Measurements from ENCODE around the gene TMOD2. TPM values are rescaled to one million over a fixed set of nuclear protein-coding genes. Genes with fewer than 3 reads are reported as not detected.

The TMOD2 gene
- total RNA-seq, 4 donors from 2014 or later: 14.6 to 24.9 (median 19.5) TPM

DNA sequence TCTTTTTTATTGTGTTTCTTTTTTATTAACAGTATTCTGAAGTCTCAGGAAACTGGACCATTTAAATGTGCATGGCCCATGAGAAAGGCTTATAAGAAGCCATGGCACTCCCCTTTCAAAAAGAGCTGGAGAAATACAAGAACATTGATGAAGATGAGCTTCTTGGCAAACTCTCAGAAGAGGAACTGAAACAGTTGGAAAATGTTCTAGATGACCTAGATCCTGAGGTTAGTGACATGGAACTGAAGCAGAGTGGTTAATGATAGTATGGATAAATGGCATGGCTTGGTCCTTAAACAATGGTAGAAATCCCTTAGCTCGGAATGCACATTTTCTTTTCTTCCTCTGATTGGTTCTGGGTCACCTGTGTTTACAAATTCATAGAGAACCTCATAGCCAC is 14.9 kb downstream of the TMOD2 start:
- no peak overlapping the region for H3K4me3 ChIP-seq
- no peak for DNase-seq (ENCODE audit: extremely low spot score)
- H3K27me3 ChIP-seq: no peaks in the 10 kb centered on the region
- TF ChIP-seq EP300 (IDR thresholded peaks at IDR 0.05): no peak
- TF ChIP-seq, protein P1, sequence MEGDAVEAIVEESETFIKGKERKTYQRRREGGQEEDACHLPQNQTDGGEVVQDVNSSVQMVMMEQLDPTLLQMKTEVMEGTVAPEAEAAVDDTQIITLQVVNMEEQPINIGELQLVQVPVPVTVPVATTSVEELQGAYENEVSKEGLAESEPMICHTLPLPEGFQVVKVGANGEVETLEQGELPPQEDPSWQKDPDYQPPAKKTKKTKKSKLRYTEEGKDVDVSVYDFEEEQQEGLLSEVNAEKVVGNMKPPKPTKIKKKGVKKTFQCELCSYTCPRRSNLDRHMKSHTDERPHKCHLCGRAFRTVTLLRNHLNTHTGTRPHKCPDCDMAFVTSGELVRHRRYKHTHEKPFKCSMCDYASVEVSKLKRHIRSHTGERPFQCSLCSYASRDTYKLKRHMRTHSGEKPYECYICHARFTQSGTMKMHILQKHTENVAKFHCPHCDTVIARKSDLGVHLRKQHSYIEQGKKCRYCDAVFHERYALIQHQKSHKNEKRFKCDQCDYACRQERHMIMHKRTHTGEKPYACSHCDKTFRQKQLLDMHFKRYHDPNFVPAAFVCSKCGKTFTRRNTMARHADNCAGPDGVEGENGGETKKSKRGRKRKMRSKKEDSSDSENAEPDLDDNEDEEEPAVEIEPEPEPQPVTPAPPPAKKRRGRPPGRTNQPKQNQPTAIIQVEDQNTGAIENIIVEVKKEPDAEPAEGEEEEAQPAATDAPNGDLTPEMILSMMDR (IDR thresholded peaks at IDR 0.05): no peak
- no peak for TF ChIP-seq POLR2A (IDR thresholded peaks at IDR 0.05; ENCODE audit: low read depth)
- no peak for TF ChIP-seq POLR2AphosphoS5 (IDR thresholded peaks at IDR 0.05)
- H3K4me1 ChIP-seq: peaks cover 4 to 11% (median 6%) of the 10 kb centered on the region in 4 donors
- 79% methylated on average over 1 of the region's 1 CpG for WGBS
- intact Hi-C loops (cut with DNase I): no loop called here
- H3K9me3 ChIP-seq: no peaks in the 10 kb centered on the region
- no peak overlapping the region for H3K27ac ChIP-seq (replicated peaks in 1 of 4)
- H3K36me3 ChIP-seq: peaks cover 0 to 32% (median 18%) of the 10 kb centered on the region in 4 donors

- TF ChIP-seq POLR2AphosphoS5 (IDR thresholded peaks at IDR 0.05): no peak
- TF ChIP-seq, protein P1 (IDR thresholded peaks at IDR 0.05): no peak
- no peak for TF ChIP-seq POLR2A (IDR thresholded peaks at IDR 0.05; ENCODE audit: low read depth)
- TF ChIP-seq EP300 (IDR thresholded peaks at IDR 0.05): no peak
- Histone ChIP-seq H3K27ac (replicated peaks in 1 of 4) (no peak overlapping the region), H3K4me1 (peaks cover 4 to 11% (median 6%) of the 10 kb centered on the region in 4 donors), H3K9me3 (no peaks in the 10 kb centered on the region), H3K27me3 (no peaks in the 10 kb centered on the region), H3K36me3 (peaks cover 0 to 47% (median 22%) of the 10 kb centered on the region in 4 donors), H3K4me3 (no peak overlapping the region)
- whole genome bisulfite sequencing: 57% methylated on average over 9 of the region's 9 CpGs
- intact Hi-C loops (cut with DNase I): no loop called here
- DNase-seq (ENCODE audit: extremely low spot score): no peak
Observed at GRCh38 chr15:51768018-51768417, 16.6 kb downstream of the TMOD2 start.

DNA sequence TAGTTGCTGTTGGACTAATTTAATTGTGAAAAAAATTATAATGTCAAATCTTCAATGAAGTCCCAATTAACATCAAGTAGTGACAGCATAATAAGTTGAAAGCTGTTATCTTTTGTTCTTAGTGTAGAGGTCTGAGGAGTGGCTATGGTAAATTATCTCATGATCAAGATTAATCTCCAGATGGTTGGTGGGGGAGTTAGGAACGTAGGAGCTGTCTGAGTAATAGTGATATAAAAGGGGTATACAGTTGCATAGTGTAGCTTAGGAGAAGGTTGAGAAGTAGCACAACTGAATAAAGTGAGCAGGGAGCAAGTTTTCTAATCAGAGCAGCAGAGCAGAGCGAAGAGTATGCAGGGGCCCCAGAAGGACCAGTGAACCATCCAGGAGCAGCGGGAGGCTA is 19.5 kb downstream of the TMOD2 start:
- Histone ChIP-seq H3K27ac (replicated peaks in 1 of 4) (no peak overlapping the region), H3K4me3 (no peak overlapping the region), H3K4me1 (peaks cover 4 to 11% (median 7%) of the 10 kb centered on the region in 4 donors), H3K36me3 (peaks cover 3 to 76% (median 39%) of the 10 kb centered on the region in 4 donors), H3K27me3 (no peaks in the 10 kb centered on the region), H3K9me3 (no peaks in the 10 kb centered on the region)
- TF ChIP-seq EP300 (IDR thresholded peaks at IDR 0.05) (no peak), POLR2AphosphoS5 (IDR thresholded peaks at IDR 0.05) (no peak), POLR2A (IDR thresholded peaks at IDR 0.05; ENCODE audit: low read depth) (no peak)
- TF ChIP-seq, protein P1 (IDR thresholded peaks at IDR 0.05): no peak
- intact Hi-C loops (cut with DNase I): loop anchor here (10.0 kb wide), 1 partner anchor 46 kb away; no protein-coding TSS in a partner anchor
- DNase-seq (ENCODE audit: extremely low spot score): no peak
- 87% methylated on average over 3 of the region's 3 CpGs for WGBS

DNA sequence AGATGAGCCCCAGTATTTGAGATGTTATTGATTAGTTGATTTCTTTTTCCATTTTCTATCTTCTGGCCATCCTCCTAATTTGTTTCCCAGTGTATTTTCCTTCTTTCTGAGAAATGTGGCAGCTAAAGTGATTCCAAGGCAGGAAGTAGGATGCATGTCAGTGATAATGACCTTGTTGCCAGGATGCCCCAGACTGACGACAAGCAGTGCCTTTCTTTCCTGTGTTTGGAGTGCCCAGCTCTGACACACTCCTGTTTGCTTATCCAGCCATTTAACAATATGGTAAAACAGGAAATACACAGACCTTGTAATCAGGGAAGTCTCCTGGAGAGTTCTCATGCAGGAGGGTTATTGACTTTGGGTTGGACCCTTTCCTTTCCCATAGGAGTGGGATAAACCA is 20.4 kb downstream of the TMOD2 start:
- DNase-seq (ENCODE audit: extremely low spot score): no peak
- no peaks in the 10 kb centered on the region for H3K9me3 ChIP-seq
- 69% methylated on average over 1 of the region's 1 CpG for WGBS
- no peaks in the 10 kb centered on the region for H3K27me3 ChIP-seq
- H3K36me3 ChIP-seq: peaks cover 3 to 78% (median 39%) of the 10 kb centered on the region in 4 donors
- intact Hi-C loops (cut with DNase I): loop anchor here (10.0 kb wide), 1 partner anchor 47 kb away; no protein-coding TSS in a partner anchor
- no peak overlapping the region for H3K4me3 ChIP-seq
- TF ChIP-seq, protein P1 (IDR thresholded peaks at IDR 0.05): no peak
- TF ChIP-seq POLR2A (IDR thresholded peaks at IDR 0.05; ENCODE audit: low read depth) (no peak), POLR2AphosphoS5 (IDR thresholded peaks at IDR 0.05) (no peak), EP300 (IDR thresholded peaks at IDR 0.05) (no peak)
- H3K4me1 ChIP-seq: peaks cover 4 to 17% (median 14%) of the 10 kb centered on the region in 4 donors
- H3K27ac ChIP-seq (replicated peaks in 1 of 4): no peak overlapping the region

DNA sequence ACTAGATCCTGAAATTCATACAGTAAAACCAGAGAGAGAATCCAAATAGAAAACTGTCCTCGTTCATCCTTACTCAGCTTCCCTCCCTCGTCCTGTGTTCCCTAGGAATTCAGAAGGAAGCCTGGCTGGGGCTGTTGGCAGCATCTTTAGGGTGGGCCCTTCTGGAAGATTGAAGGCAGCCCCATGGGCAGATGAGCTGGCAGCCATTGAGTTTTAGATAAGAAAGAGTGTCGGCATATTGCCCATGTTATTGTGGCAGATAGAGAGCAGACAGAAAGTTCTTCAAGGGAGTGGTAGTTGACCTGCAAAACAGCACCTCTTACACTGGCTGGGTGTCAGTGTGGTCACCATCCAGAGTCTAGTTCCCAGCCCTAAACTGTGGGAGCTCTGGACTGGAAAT is 23.5 kb downstream of the TMOD2 start:
- peaks cover 0 to 9% (median 8%) of the 10 kb centered on the region in 4 donors for H3K4me1 ChIP-seq
- TF ChIP-seq, protein P1 (IDR thresholded peaks at IDR 0.05): no peak
- TF ChIP-seq POLR2AphosphoS5 (IDR thresholded peaks at IDR 0.05): no peak
- no peak for TF ChIP-seq EP300 (IDR thresholded peaks at IDR 0.05)
- TF ChIP-seq POLR2A (IDR thresholded peaks at IDR 0.05; ENCODE audit: low read depth): no peak
- no peak overlapping the region for H3K27ac ChIP-seq (replicated peaks in 1 of 4)
- 73% methylated on average over 3 of the region's 3 CpGs for WGBS
- no peak overlapping the region for H3K4me3 ChIP-seq
- no peaks in the 10 kb centered on the region for H3K27me3 ChIP-seq
- no peak for DNase-seq (ENCODE audit: extremely low spot score)
- peaks cover 3 to 67% (median 25%) of the 10 kb centered on the region in 4 donors for H3K36me3 ChIP-seq
- intact Hi-C loops (cut with DNase I): loop anchor here (10.0 kb wide), 1 partner anchor 50 kb away; no protein-coding TSS in a partner anchor
- H3K9me3 ChIP-seq: no peaks in the 10 kb centered on the region

Measured in esophagus muscularis mucosa (tissue), 4 donors.